Activated naive CD4-positive, alpha-beta T cell (primary cell): ENCODE results near the gene RPTOR.
"Not testable (repeated sequence)": the region's sequence is repeated elsewhere in the genome, so short reads cannot be mapped to it uniquely, and the experiment has no call there.

Experiments
- DNase-seq, 4 experiments: peaks; one replicate each; lab custom pipeline; 2025; lab: John Stamatoyannopoulos, UW

The RPTOR gene

GRCh38 chr17:80546267-80546666 lies 1.6 kb downstream of the RPTOR start:
- DNase-seq: no peak

DNA sequence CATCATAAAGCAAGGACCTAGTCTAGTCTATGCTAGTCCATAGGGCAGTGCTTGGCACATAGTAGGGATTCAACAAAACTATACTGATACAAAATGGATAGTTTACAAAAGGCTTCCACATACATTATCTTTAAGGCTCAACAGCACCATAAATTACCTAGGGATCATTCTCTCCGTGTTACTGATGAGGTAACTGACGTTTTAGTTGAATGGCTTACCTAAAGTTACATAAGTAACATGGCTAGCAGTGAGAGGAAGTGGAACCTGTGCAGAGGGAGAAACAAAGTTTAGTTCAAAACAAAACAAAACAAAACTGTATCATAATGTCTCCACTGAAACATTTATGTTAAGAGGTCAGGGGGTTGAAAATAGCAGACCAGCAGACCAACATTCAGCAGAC lies 7.9 kb downstream of the RPTOR start:
- DNase-seq: no peak

DNA sequence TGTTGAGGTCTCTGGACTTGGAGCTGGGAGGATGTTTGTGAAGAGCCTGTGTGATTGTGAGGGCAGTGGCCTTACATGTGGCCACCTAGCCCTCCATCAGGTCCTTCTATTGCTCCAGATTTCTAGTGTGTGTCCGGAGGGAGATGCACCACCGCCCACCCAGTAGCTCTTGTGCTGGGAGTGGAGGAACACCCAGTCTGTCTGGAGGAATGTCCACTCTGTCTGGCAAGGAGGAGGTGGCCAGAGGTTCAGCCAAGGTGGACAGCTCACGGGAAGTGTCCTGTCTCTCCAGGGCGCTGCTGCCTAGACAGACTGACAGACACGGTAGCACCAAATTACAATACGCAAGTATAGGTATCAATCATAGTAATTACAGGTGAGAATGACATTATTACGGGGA lies 10.6 kb downstream of the RPTOR start:
- DNase-seq: no peak

- DNase-seq: no peak
These were observed 13.4 kb downstream of the RPTOR start for GRCh38 chr17:80558046-80558445.

DNA sequence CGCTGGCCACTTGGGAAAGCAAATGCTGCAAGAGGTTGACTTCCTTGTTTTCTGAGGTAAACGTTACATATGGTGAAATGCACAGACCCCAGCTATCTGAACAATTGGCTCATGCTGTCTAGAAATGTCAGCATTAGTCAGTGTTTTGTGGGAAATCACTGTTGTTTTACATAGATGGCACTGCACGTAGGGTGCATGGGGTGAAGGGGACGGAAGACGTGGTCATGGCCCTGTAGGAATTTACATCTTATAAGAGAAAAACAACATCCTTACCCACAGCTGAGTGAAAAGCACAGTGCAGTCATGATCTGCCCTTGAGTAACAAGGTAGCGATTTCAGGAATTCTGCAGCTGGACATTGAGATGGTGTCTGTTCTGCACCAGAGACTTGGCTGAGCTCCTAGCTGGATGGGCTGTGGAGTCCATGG lies 15.2 kb downstream of the RPTOR start:
- DNase-seq: no peak

DNA sequence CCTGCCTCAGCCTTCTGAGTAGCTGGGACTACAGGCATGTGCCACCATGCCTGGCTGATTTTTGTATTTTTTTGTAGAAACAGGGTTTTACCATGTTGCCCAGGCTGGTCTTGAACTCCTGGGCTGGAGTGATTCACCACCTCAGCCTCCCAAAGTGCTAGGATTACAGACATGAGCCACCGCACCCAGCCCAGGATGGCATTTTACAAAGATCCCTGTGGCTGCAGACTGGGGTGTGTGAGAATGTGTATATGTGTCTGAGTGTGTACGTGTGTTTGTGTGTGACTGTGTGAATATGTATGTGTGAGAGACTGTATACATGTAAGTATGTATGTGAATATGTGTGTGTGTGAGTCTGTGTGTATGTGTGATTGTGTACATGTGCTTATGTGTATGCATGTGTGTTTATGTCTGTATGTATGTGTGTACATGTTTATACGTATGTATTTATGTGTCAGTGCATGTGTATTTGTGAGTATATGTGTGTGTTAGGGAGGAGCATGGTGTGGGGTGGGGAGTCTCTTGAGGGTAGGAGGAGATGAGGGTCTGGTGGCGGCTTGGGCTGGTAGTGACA lies 17.0 kb downstream of the RPTOR start:
- no peak for DNase-seq

- DNase-seq: no peak
These were observed 19.9 kb downstream of the RPTOR start for GRCh38 chr17:80564545-80564944.

DNA sequence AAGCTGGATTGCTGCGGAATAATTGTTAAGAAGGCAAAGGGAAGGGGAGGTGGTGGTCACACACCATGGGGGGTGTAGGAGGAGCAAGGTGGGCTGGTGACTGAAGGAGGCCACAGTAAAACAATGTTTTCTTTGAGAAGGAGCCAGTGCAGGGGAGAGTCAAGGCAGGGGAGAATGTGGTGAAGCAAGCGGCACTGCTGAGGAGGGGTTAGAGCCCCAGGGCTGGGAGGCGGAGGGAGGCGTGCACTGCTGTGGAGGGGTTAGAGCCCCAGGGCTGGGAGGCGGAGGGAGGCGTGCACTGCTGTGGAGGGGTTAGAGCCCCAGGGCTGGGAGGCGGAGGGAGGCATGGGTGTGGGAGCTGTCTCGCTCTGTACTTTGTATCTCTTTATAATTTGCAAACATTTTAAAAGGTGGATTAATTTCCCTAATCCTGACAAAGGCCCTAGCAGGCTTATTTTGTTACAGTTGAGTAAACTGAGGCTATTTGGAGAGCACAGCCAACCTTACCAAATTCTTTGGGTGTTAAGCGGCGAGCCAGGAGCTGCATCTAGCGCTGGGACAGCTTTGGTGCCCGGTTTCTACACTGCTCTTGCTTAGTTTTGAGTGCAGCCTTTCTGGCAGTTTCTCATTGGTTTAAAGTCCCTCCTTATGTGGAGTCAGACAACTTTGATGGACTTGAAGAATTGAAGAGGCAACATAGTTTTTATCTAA lies 20.9 kb downstream of the RPTOR start:
- no peak for DNase-seq

- no peak for DNase-seq
These were observed 21.4 kb downstream of the RPTOR start for GRCh38 chr17:80566054-80566400.

DNA sequence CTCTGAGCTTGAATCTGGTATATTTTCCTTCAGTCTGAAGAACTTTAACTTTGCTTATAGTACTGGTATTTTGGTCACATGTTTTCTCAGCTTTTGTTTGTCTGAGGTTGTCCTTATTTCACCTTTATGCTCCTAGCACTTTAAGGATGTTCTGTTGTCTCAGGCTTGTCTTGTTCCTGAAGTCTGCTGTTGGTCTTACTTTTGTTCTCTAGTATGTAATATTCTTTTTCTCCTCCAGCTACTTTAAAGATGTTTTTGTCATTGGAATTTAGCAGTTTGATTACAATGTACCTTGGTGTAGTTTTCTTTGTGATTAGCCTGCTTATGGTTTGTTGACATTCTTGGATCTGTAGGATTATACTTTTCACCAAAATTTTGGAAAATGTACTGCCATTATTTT lies 23.6 kb downstream of the RPTOR start:
- DNase-seq: no peak

DNA sequence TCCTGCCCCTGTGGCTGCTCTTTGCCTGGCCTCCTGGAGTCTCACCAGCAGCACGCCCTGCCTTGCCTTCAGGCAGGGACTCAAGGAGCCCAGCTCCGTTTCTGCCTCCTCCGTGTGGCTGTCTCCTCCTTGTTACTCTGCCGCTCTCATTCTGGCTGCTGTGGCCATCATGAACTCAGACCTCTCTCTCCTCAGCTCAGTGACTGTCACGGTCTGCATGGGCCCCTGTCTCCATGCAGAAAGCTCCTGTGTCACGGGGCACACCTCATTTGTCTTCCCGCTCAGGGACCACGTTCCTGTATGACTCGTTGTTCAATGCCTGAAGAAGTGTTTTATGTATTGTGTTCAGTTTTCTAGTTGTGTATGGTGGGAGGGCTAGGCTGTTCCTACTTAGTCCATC lies 25.3 kb downstream of the RPTOR start:
- DNase-seq: no peak

DNA sequence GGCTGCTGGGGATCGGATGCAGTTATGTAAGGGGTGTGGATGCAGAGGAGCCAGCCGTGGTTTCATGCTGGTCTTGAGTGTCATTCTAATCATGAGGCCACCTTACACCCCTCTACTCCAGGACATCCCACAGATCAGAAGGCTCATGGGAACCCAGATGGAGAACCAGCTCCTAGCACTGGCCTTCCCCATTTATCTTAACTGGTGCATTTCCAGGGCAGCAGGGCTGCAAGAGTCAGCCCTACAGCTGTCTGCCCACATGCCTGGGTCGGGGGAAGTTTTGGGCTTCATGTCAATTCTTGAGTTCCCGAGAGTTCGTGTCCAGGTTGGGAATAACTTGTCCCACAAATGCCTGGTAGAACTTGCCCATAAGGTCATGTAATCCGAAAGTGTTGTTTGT lies 29.1 kb downstream of the RPTOR start:
- DNase-seq: no peak

GRCh38 chr17:80574496-80574895 lies 29.9 kb downstream of the RPTOR start:
- DNase-seq: no peak

DNA sequence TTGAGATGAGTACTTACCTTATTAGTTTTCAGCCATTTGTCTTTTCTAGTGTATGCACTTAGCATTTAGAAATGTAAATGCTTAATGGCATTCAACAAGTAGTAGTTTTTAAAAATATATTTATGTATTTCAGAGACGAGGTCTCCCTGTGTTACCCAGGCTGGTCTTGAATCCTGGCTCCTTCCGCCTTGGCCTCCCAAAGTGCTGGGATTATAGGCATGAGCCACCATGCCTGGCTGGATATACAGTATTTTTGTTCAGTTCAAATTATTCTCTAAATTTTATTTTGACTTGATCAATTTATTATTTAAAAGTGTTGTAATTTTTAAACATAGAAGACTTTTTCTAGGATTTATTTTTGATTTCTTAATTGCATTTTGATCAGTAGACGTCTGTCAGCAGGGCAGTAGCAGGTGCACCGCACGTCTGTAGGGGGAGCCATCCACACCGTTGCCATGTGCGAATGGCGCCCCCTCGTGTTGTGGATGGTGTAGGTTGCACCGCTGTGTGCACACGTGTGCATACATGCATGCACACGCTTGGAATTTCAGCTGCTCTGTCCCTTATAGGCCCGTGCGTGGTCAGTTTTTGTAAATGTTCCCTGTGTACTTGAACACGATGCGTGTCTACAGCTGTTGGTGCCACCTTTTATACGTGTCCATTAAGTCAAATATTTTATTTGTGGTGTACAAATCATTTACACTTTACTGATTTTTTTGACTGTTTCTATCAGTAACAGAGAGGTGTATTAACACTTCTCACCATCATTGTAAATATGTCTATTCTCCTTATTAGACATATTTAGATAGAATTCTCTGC lies 30.6 kb downstream of the RPTOR start:
- peak; percentile 84 to 89 (median 85) for DNase-seq

GRCh38 chr17:80577876-80578570 lies 33.4 kb downstream of the RPTOR start:
- DNase-seq: no peak

GRCh38 chr17:80578668-80579388 lies 34.2 kb downstream of the RPTOR start:
- not testable (repeated sequence) for DNase-seq

GRCh38 chr17:80582165-80582564 lies 37.5 kb downstream of the RPTOR start:
- no peak for DNase-seq

- DNase-seq: no peak
These were observed 39.7 kb downstream of the RPTOR start for GRCh38 chr17:80584176-80584905.

DNA sequence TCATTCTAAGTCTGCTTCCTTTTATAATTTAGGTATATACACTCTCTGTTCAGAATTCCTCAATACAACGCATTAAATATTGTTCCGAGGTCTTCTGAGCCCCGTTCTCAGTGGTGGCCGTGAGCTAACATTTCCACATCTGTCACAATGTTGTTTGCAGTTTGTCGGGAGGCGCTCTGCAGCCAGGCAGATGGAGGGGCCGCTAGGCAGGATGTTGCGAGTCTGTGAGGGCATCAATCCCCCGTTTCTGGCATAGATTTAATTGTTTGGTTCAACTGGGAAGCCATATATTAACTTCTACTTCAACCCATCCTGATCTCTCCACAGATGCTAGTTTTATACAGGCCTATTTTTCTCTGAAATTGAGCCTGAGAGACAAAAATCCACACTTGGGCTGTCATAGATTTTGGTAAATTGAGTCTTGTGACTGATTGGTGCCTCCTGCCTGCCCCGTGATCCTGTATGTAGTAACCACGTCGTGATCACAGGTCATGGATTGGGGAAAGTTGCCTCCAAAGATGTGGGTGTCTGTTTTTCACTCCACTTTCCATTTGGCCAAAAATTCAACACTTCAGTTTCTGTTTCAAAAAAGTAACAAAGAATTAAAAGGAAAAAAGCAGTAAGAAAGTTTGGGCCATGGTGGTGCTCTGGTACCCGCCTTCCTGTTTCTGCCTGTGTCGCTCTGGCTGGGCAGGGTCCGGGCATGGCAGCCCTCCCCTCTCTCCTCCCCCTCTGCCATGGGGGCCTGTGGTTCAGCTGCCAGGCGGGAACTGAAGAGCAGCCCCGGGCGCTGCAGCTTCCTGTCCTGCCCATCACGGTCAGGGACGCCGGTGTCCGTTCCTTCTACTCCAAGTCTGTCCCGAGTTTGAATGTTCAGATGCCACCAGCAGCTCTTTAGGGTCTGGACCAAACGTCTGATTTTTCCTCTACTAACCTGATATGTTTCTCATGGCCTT lies 41.5 kb downstream of the RPTOR start:
- DNase-seq: no peak

DNA sequence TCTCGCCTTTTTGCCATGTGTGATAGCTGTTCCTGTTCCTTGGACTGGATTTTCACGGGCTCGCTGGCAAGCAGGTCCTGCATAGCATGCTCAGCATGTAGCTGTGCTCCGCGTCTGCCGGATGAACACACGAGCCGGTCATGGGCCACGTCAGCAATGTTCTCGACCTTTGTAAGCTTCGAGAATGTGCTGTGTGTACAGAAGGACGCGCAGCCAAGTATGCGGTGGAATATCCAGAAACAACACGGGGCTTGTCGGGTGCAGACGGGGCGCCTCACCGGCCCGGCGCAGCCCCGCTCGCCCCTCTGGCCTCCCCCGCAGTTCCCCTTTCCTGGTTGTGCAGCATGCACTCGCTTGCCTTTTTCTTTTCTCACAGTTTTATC lies 42.2 kb downstream of the RPTOR start:
- no peak for DNase-seq
